ENCODE results near the gene USP24. TPM values are rescaled to one million over a fixed set of nuclear protein-coding genes. Genes with fewer than 3 reads are reported as not detected.

The USP24 gene, protein sequence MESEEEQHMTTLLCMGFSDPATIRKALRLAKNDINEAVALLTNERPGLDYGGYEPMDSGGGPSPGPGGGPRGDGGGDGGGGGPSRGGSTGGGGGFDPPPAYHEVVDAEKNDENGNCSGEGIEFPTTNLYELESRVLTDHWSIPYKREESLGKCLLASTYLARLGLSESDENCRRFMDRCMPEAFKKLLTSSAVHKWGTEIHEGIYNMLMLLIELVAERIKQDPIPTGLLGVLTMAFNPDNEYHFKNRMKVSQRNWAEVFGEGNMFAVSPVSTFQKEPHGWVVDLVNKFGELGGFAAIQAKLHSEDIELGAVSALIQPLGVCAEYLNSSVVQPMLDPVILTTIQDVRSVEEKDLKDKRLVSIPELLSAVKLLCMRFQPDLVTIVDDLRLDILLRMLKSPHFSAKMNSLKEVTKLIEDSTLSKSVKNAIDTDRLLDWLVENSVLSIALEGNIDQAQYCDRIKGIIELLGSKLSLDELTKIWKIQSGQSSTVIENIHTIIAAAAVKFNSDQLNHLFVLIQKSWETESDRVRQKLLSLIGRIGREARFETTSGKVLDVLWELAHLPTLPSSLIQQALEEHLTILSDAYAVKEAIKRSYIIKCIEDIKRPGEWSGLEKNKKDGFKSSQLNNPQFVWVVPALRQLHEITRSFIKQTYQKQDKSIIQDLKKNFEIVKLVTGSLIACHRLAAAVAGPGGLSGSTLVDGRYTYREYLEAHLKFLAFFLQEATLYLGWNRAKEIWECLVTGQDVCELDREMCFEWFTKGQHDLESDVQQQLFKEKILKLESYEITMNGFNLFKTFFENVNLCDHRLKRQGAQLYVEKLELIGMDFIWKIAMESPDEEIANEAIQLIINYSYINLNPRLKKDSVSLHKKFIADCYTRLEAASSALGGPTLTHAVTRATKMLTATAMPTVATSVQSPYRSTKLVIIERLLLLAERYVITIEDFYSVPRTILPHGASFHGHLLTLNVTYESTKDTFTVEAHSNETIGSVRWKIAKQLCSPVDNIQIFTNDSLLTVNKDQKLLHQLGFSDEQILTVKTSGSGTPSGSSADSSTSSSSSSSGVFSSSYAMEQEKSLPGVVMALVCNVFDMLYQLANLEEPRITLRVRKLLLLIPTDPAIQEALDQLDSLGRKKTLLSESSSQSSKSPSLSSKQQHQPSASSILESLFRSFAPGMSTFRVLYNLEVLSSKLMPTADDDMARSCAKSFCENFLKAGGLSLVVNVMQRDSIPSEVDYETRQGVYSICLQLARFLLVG (N-terminal part only)
- 10 to 100 TPM; 46.2 to 46.4 (median 46.4) TPM for polyA plus RNA-seq (ENCODE audit: insufficient read length in 3 of 3)

DNA sequence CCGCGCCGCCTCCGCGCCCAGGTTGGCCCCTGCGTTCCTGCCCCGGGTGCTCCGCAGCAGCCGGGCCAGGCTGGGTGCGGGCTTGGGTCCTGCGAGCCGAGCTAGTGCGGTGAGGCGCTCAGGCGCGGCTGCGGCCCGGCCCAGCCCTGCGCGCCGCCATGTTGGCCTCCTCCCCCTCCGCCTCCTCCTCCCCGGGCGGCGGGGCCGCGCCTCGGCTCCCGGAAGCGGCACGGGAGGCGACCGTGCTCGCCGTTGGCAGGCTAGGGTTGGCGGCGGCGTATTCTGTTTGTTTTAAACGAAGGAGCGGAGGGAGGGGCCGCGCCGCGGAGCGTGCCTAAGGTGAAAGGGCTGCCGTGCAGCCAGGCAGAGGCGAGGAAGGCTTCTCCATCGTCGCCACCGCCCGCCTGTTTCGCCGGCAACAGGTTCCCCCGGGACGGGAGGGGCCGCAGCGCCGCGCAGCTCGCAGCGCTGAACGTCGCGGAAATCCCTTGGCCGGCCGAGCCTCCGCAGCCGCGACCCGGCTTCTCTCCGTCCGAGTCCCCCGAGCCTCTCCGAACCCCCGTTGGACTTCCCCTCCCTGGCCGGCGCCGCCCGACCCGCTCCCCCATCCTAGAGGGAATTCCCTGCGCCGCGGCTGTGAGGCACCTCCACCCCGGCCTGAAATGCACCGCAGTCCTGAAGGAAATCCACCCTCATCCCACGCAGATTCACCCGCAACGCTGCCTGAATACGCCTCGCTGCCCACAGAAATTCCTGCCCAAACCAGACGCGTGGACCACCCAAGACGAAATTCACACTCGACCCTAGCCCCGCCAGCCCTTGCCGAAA is at the start of gene USP24:
USP24 (minus strand) TSS at position 171 of the 828 bp plus-strand sequence. CDS start 251 bp downstream, outside the sequence.
- peak in 1 of 3 donors; percentile 59 for DNase-seq (ENCODE audit: low read depth in 3 of 3, low spot score in 2 of 3)

DNA sequence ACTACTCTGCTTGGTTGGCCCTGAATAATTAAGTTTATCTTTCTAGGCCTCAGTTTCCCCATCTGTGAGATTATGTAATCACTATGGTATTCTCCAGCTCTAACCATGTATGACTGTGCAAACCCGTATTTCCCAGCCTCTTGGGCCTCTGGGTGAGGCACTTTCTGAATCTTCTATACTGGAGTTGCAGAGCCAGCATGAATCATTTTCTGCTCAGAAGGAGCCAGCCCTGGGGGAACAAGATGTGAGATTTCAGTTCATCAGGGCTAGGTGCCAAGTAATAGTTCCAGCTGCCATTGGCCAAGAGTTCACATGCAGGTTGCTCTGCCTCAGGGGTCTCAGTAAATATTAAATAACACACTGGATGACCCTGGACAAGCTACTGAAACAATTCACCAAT is 47.7 kb upstream of the USP24 start:
- DNase-seq (ENCODE audit: low read depth in 3 of 3, low spot score in 2 of 3) = no peak

DNA sequence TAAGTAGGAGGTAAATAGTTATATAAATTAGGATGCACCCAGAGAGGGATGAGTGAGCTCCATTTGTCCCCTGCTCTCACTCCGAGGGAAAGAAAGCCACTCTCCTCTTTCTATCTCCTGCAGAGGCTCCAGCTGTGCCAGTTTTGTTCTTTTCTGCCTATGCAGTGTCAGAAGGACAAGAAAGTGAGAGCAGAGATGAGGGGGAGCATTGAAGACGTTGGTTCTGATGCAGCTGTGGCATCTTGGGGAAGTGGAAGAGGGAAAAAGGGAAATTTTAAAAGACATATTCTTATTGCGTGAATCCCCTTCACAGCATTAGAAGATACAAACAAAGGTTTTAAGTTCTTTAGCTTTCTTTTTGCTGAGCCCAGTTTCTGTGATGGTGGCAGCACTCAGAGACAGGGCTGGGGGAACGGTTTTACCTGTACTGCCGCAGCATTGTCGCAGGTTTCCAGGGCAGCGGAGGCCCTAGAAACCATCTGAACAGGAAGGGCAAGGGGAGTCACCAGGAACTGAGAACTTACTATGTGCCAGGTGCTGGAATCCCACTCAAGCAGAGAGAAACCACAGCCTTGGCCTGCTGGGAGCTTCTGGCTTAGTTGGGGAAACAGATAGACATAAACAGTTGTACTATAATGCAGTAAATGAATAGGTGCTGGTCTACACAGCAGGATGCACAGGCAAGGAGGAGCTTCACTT is 44.9 kb upstream of the USP24 start:
- no peak for DNase-seq (ENCODE audit: low read depth in 3 of 3, low spot score in 2 of 3)

DNA sequence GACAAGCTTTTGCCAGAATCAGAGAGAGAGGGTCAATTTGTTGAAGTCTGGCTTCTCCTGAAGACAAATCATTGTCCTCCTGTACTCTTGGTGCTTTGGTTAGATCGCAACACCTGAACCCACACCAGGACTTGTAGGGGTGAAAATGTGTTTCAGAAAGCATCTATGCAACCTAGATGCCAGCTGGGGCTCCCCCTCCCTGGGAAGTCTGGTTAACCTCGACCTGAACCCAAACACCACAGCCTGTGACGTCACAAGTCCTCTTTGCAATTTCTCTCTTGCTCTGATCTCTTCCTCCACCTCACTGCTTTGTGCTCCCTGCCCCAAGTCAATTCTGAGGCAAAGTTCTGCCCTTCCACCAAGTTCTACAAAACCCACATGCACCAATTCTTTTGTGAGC is 42.8 kb upstream of the USP24 start:
- DNase-seq (ENCODE audit: low read depth in 3 of 3, low spot score in 2 of 3) = no peak

DNA sequence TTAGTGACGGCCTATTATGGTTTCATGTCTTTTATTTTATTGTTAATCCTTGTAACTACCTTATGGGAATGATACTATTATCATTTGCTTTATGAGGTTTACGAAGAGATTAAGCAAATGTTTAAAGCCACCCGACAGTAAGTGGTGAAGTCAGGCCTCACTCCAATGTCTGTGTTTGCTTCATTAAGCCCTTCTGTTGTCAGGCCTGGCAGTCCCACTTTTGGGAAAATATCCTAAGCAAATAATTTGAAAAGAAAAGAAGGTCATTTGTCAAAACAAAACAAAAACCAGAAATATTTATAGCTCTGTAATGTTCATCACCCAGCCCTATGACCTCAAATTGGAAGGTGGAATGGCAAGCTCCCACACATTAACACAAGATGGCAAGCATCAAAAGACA is 40.7 kb upstream of the USP24 start:
- DNase-seq (ENCODE audit: low read depth in 3 of 3, low spot score in 2 of 3) = no peak

DNA sequence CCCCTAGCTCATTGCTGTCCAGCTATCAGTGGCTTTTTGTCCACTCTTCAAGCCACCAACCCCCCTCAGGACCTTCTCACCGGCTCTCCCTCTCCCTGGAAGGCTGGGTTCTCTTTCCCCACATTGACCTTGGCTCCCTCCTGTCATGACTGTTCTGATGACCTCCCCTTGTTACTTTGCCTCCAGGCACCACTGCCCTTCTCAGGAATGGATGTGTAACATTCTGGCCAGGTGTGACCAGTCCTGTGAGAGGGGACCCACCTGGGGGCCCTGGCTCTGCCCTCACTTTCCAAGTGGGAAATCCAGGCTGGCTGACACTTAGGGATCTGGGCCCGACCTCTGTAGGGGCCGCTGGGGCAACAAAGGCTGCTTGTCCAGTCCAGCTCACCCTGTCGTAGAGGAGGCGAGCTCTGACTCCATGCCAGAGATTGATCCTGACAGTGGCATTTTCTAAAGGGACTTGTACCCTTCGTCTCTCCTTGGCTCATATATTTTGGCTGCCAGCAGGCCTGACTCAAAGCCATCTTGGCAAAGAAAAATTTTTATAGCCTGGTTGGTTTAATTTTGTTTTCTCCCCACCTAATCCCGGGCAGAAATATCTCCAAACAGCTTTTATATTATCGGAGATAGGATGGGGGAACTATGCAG is 37.9 kb upstream of the USP24 start:
- DNase-seq (ENCODE audit: low read depth in 3 of 3, low spot score in 2 of 3) = no peak

DNA sequence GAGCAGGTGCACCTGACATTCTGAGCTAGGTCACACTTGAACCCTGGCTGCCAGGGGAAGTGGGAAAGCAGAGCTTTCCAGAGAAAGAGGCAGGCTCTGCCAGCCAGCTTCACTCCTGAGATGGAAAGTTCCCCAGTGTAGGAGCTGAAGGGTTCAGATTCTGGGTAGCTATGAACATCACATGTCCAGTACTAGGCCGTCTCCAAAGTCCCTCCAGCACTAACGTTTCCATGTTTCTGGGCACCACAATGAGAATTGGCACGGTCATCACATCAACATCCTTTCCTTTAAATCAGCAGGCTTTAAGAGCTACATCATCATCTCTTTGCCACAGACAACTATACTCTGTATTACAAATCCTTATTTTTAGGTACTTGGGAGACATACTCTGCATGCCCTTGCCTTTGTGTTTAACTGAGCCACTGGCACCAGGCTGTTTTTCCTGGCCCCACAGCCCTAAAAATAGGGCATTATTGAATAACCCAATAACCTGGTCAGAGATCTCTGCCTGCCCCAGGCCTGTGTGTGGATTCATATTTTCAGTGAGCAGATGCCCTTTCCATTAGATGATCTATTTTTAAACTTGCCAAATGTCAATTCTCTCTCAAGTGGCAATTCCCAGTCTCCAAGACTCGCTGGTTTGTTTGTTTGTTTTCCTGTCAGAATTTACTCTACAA is 35.4 kb upstream of the USP24 start:
- no peak for DNase-seq (ENCODE audit: low read depth in 3 of 3, low spot score in 2 of 3)

DNA sequence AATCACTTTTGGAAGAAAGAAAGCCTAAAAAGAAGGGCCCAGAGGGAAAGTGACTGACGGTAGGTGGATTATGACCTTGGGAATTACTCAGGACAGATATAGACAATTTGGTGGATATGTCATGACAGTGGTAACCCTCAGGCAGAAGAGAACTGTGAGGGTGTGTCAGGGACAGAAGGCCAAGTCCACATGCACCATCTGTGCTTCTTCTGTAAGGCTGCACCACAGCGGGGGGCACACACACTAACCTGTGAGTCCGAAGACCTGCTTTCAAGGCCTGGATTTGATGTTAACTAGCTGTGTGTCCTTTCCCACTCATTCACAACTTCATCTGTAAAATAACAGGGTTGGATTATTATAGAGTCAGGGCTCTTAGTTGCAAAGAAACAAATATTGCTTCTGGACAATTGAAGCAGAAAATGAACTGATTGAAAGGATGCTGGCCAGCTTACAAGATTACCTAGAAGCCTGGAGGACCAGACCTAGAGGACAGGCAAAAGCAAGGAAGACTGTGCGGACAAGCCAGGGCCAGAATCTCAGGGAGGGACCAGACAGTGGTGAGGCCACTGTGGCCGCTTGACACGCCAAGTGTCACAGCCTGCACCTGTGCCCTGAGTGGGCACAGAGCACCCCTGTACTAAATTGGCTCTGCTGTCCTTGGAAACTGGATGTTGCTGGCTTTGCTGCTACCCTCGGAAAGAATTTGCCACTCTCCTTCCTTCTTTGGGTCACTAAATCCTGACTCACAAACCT is 34.7 kb upstream of the USP24 start:
- DNase-seq (ENCODE audit: low read depth in 3 of 3, low spot score in 2 of 3) = no peak

DNA sequence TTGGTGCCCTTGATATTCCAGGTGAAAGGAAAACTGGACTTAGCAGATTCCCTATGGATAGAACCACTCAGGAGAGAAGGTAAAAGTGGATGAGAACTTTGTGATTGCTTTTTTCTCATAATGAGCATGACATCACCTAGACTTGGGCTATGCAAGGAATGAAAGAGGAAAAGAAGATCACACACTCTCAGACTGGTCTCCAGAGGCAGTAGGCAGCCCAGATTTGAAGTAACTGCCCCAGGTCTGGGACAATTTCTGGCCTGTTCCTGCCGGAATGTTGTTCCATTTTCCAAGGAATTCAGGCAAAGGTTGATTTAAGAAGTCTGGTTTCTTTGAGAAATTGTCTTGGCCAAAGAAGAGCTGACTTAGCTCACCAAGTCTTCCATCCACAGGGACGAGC is 31.7 kb upstream of the USP24 start:
- no peak for DNase-seq (ENCODE audit: low read depth in 3 of 3, low spot score in 2 of 3)

DNA sequence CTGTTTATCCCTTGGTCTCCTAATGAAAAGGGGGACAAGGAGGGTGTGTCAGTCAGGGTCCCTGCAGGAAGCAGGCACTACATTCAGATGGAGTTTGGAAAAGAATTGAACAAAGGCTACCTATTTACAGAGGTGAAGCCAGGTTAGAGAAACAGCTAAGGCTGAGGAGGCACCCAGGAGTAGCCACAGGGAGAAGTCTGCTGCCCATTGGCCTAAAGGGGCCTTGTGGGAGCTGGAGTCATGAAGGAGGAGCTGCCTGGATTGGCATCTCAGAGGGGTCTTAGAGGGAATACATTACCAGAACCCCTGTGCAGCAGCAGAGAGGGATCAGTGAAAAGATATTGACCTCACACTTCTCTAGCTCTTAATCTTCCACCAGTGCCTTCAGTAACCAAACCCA is 31.2 kb upstream of the USP24 start:
- no peak for DNase-seq (ENCODE audit: low read depth in 3 of 3, low spot score in 2 of 3)

DNA sequence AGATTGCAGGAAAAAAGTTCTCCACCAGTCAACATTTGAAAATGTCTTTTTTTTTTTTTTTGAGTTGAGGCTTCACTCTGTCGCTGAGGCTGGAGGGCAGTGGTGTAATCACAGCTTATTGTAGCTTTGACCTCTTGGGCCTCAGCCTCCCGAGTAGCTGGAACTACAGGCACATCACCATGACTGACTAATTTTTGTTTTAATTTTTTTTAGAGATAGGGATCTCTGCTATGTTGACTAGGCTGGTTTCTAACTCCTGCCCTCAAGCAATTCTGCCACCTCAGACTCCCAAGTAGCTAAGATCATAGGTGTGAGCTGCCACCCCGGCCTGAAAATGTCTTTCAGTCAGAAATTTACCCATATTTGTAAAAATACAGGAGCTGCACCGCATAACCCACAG is 30.6 kb upstream of the USP24 start:
- no peak for DNase-seq (ENCODE audit: low read depth in 3 of 3, low spot score in 2 of 3)

DNA sequence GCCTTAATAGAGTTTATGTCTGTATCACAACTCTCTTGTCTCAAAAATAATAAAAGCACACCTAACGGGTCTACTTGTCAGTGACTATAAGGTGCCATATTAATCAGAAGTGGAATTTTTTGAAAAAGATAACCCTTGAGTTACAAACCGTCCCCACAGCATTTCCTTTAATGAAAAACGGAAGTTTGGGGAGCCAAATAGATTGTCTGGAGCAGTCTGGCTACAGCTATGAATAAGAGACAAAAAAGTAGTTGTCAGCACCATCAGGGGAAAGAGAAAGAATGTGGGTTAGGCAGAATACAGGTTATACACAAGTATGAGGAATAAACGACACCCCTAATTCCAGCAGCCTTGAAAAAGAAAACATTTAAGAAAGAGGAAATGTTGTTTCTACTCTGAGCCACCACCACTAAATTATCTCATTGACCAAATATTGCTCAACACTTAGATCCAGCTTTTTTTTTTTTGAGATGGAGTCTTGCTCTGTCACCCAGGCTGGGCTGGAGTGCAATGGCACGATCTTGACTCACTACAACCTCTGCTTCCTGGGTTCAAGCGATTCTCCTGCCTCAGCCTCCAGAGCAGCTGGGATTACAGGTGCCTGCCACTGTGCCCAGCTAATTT is 29.4 kb upstream of the USP24 start:
- DNase-seq (ENCODE audit: low read depth in 3 of 3, low spot score in 2 of 3) = no peak

DNA sequence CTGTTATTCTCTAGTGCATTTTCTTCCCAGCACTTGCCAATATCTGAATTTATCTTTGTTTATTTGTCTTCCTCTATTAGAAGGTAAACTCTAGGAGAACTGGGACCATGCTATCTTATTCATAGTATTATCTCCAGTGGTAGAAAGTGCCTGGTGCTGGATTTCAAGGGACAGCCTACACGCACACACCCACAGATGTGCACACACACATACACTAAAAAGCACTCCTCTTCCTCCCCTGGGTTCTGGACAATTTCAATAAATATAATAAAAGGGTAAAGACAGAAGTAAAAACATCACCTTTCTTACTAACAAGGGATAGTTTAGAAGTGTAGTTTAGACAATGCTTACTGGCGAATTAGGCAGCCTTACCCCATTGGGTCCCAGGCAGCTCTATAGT is 28.5 kb upstream of the USP24 start:
- no peak for DNase-seq (ENCODE audit: low read depth in 3 of 3, low spot score in 2 of 3)

DNA sequence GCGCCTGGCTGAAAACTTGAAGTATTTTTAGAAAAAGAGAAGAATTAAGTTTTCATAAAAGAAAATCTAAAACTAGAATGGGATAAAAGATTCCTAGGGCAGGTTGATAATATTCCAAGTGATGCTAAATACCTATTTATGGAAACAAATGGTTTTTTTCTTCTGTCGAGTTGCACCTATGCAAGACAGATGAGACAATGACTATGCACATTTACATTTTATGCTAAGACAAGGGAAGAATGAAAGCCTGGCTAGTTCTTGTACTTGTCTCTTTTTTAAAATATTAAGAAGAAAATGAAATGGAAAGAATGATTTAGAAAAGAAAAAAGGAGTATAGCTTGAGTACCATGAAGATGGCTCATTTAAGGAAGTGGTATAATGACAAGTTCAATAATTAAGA is 24.4 kb upstream of the USP24 start:
- DNase-seq (ENCODE audit: low read depth in 3 of 3, low spot score in 2 of 3) = no peak

DNA sequence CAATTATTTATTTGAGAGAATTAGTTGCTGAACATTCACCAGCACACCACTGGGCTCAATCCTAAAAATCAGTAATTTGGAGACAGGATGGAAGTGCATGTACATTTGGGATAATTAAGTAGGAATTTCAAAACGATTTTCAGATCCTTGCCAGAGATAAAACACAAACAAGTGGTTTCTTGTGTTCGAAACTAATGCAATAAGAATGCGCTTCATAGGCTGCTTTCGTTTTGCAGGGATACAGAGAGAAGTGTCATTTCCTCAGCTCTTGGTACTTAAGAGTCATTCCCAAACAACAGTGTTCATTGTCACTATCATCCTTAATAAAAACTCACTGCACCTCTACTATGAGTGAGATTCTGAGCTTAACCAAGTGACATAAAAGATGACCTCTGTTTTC is 20.6 kb upstream of the USP24 start:
- DNase-seq (ENCODE audit: low read depth in 3 of 3, low spot score in 2 of 3) = no peak

DNA sequence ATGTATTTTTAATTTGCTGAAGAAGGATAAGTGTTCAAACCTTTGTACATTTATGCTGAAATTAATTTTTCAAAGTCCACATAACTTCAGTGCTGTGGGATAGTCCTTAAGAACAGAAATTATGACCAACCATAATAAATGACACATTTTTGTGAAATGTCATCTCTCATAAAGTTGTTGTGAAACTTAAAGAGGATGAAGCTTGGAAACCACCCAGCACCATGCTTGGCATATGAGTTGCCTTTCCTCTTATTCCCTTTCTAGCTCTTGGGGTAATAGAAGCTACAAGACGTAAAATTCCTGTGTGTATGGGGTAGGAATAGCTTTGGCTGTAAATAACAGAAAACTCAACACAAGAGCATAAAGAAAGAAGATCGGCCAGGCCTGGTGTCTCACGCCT is 18.9 kb upstream of the USP24 start:
- DNase-seq (ENCODE audit: low read depth in 3 of 3, low spot score in 2 of 3) = no peak

DNA sequence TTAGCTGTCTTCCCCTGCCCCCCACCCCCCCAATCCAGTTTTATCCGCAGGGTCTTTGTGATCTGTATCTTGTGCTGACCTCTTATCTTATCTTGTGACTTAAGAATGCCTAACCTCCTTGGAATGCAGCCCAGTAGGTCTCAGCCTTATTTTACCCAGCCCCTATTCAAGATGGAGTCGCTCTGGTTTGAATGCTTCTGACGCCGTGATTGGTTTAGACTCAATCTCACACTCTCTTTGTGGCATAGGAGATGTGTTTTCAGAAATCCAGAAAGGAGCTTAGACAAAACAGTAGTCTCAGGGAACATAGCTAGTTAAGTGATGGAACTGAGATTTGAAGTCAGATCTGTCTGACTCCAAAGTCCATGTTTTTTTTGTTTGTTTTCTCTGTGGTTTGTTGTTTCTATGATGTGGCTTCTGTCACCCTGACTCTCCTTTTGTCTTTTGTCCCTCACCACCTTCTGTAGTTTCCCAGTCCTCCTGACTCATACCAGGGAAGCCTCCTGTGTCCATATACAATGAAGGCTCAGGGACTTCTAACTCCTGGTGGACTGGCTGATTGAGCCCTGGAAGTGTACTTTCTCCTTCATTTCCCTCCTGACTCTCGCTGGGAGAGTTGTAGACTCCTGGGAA is 18.1 kb upstream of the USP24 start:
- DNase-seq (ENCODE audit: low read depth in 3 of 3, low spot score in 2 of 3) = no peak

Measured in right renal cortex interstitium (tissue), 3 donors.